ENCODE data around the gene PRKG1. TPM values are rescaled to one million over a fixed set of nuclear protein-coding genes. Genes with fewer than 3 reads are reported as not detected.
"Not testable (repeated sequence)": the region's sequence is repeated elsewhere in the genome, so short reads cannot be mapped to it uniquely, and the experiment has no call there.

PRKG1 gene
- total RNA-seq, 2 experiments from 2014 or later, result not detected

DNA sequence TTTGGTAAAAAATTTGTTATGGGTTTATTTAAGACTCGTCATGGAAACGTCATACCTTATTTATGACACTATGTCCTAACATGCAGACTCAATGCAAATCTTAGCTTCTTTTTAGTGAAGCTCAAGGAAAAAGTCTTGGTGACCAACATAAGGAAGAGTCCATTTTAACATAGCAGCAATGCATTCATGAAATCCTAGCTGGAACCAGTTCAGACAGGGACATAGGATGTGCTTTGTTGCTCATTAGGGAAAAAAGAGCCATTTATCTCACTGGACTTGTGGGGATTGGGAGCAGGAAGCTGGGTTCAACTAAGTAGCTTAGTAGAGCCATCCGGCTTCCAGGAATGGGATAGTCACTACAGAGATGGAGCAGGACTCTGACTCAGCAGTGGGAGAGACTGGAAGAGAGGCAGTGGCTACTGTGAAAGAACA, 1139.0 kb downstream of the PRKG1 start:
- Mint-ChIP-seq H3K36me3 (no peaks in the 10 kb centered on the region), H3K27me3 (no peaks in the 10 kb centered on the region), H3K27ac (no peak overlapping the region), H3K4me3 (no peak overlapping the region), H3K9me3 (no peaks in the 10 kb centered on the region), H3K4me1 (ENCODE audit: low read depth) (no peaks in the 10 kb centered on the region)
- ChIA-PET POLR2A (no interaction called here), CTCF (interaction anchor here (0.8 kb wide), 1 partner anchor 1211 kb away, joined by 3 read pairs; no protein-coding TSS in a partner anchor)
- intact Hi-C loops (cut with micrococcal nuclease), result no loop called here
- DNase-seq, result no peak

DNA sequence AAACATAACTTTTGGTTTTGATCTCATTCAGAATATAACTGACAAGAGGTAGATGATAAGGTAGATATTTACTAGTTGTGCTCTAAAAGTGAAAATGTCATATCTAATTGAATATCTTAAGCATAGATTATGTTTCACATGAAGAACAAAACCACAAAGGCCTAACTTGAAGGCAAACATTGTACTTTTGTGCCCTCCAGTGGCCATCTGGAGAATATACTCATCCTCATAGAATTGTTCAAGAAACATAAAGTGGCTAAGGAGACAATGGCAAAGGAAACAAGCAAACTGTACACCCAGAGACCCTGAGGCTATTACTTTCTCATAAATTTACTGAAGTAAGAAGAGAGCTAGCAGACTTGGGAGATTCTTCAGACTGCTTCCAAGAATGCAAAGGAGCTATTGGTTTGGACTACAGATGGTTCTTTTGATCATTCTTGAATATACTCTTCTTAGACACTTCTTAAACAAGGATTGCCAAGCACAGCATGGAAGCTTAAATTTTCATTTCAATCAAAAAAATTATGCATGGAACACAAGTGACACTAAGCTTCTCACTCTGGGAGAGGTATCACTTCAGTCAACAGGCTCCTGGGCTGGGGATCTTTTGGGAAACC, 1141.6 kb downstream of the PRKG1 start:
- no peak overlapping the region for H3K27ac Mint-ChIP-seq
- intact Hi-C loops (cut with micrococcal nuclease), result loop anchor here (1.0 to 5.0 kb wide), 3 partner anchors 254 to 1215 kb away; no protein-coding TSS in a partner anchor
- POLR2A ChIA-PET, result no interaction called here
- H3K4me1 Mint-ChIP-seq (ENCODE audit: low read depth), result no peaks in the 10 kb centered on the region
- CTCF ChIA-PET, result interaction anchor here (0.6 to 3.0 kb wide), 9 partner anchors 8 to 1226 kb away, joined by 3 to 12 read pairs (median 3); no protein-coding TSS in a partner anchor
- no peak overlapping the region for H3K4me3 Mint-ChIP-seq
- no peaks in the 10 kb centered on the region for H3K36me3 Mint-ChIP-seq
- no peaks in the 10 kb centered on the region for H3K9me3 Mint-ChIP-seq
- no peaks in the 10 kb centered on the region for H3K27me3 Mint-ChIP-seq
- DNase-seq, result peak; percentile 31

- no peak for DNase-seq
- intact Hi-C loops (cut with micrococcal nuclease), result loop anchor here (5.0 kb wide), 1 partner anchor 255 kb away; no protein-coding TSS in a partner anchor
- H3K27ac Mint-ChIP-seq, result no peak overlapping the region
- H3K9me3 Mint-ChIP-seq, result no peaks in the 10 kb centered on the region
- no peaks in the 10 kb centered on the region for H3K36me3 Mint-ChIP-seq
- H3K27me3 Mint-ChIP-seq, result no peaks in the 10 kb centered on the region
- ChIA-PET CTCF (interaction anchor here (0.9 to 3.0 kb wide), 7 partner anchors 9 to 1227 kb away, joined by 3 to 12 read pairs (median 3); no protein-coding TSS in a partner anchor), POLR2A (no interaction called here)
- no peak overlapping the region for H3K4me3 Mint-ChIP-seq
- no peaks in the 10 kb centered on the region for H3K4me1 Mint-ChIP-seq (ENCODE audit: low read depth)
These were observed 1142.6 kb downstream of the PRKG1 start for GRCh38 chr10:52216852-52217251.

DNA sequence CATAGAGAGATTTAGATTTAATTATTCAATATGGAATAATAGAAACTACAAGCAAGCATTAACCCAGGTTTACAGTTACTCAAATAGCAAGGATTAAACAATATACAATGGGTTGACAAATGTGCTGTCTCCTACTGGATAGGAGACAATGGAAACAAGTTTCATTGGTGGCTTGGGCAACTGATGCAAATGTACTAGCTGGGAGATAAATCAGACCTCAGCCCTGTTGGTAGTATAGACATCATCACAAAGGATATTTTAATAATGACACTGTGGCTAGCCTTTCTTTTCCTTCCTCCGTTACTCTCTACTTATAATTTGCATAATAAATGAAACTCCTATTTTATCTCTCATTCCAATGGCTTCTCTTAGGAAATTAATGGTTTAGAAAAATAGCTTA, 1143.2 kb downstream of the PRKG1 start:
- no peaks in the 10 kb centered on the region for H3K4me1 Mint-ChIP-seq (ENCODE audit: low read depth)
- no peak overlapping the region for H3K27ac Mint-ChIP-seq
- no peak for DNase-seq
- H3K27me3 Mint-ChIP-seq, result no peaks in the 10 kb centered on the region
- H3K9me3 Mint-ChIP-seq, result no peaks in the 10 kb centered on the region
- POLR2A ChIA-PET, result no interaction called here
- no peaks in the 10 kb centered on the region for H3K36me3 Mint-ChIP-seq
- H3K4me3 Mint-ChIP-seq, result no peak overlapping the region
- intact Hi-C loops (cut with micrococcal nuclease), result loop anchor here (5.0 kb wide), 1 partner anchor 255 kb away; no protein-coding TSS in a partner anchor
- CTCF ChIA-PET, result interaction anchor here (2.0 kb wide), 1 partner anchor 10 kb away, joined by 7 read pairs; no protein-coding TSS in a partner anchor

- Mint-ChIP-seq H3K27ac (no peak overlapping the region), H3K36me3 (no peaks in the 10 kb centered on the region), H3K4me1 (ENCODE audit: low read depth) (no peaks in the 10 kb centered on the region), H3K9me3 (no peaks in the 10 kb centered on the region), H3K27me3 (no peaks in the 10 kb centered on the region), H3K4me3 (no peak overlapping the region)
- DNase-seq, result no peak
- ChIA-PET CTCF (interaction anchor here (1.0 kb wide), 1 partner anchor 832 kb away, joined by 3 read pairs; no protein-coding TSS in a partner anchor), POLR2A (no interaction called here)
- intact Hi-C loops (cut with micrococcal nuclease), result no loop called here
These were observed 1146.7 kb downstream of the PRKG1 start for GRCh38 chr10:52220947-52221346.

GRCh38 chr10:52221923-52222322, 1147.6 kb downstream of the PRKG1 start:
- Mint-ChIP-seq H3K4me1 (ENCODE audit: low read depth) (no peaks in the 10 kb centered on the region), H3K27me3 (no peaks in the 10 kb centered on the region), H3K4me3 (no peak overlapping the region), H3K36me3 (no peaks in the 10 kb centered on the region), H3K27ac (no peak overlapping the region), H3K9me3 (no peaks in the 10 kb centered on the region)
- intact Hi-C loops (cut with micrococcal nuclease), result no loop called here
- CTCF ChIA-PET, result interaction anchor here (1.0 kb wide), 1 partner anchor 833 kb away, joined by 3 read pairs; no protein-coding TSS in a partner anchor
- POLR2A ChIA-PET, result no interaction called here
- no peak for DNase-seq

DNA sequence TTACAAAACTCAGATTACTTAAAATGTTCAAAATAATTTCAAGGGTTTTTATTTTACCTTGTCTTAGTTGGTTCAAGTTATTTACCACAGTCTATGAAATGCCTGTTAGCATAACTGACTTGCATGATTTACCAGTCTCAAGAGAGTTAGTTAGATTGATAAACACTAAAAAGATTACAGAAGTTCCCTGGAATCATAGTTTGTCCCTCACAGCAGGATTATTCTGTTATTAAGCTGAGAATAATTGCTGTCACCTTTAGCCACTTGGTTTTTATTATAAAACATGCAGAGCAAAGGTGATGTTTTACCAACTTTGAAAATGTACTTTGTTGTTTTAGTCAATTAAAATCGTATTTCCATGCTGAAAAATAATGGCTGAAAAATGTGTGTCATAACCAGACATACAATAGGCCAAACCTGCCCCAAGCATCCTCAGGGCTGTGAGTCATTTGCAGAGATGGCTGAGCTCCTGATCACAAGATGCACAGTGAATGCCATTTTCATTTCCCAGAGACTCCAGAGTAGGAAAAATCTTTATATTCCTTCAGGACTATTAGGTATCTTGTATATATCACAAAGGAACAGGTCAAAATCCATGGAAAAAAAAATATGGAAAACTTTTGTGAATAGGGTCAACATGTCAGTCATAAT, 1152.0 kb downstream of the PRKG1 start:
- peaks cover 2% of the 10 kb centered on the region for H3K27me3 Mint-ChIP-seq
- ChIA-PET CTCF (no interaction called here), POLR2A (no interaction called here)
- H3K27ac Mint-ChIP-seq, result no peak overlapping the region
- no peaks in the 10 kb centered on the region for H3K4me1 Mint-ChIP-seq (ENCODE audit: low read depth)
- intact Hi-C loops (cut with micrococcal nuclease), result no loop called here
- no peak for DNase-seq
- H3K4me3 Mint-ChIP-seq, result no peak overlapping the region
- H3K9me3 Mint-ChIP-seq, result no peaks in the 10 kb centered on the region
- no peaks in the 10 kb centered on the region for H3K36me3 Mint-ChIP-seq

- H3K27me3 Mint-ChIP-seq, result peaks cover 10% of the 10 kb centered on the region
- peaks cover 2% of the 10 kb centered on the region for H3K4me1 Mint-ChIP-seq (ENCODE audit: low read depth)
- H3K36me3 Mint-ChIP-seq, result no peaks in the 10 kb centered on the region
- intact Hi-C loops (cut with micrococcal nuclease), result no loop called here
- no peaks in the 10 kb centered on the region for H3K9me3 Mint-ChIP-seq
- ChIA-PET POLR2A (no interaction called here), CTCF (no interaction called here)
- H3K4me3 Mint-ChIP-seq, result no peak overlapping the region
- DNase-seq, result no peak
- no peak overlapping the region for H3K27ac Mint-ChIP-seq
These were observed 1154.3 kb downstream of the PRKG1 start for GRCh38 chr10:52228556-52228955.

DNA sequence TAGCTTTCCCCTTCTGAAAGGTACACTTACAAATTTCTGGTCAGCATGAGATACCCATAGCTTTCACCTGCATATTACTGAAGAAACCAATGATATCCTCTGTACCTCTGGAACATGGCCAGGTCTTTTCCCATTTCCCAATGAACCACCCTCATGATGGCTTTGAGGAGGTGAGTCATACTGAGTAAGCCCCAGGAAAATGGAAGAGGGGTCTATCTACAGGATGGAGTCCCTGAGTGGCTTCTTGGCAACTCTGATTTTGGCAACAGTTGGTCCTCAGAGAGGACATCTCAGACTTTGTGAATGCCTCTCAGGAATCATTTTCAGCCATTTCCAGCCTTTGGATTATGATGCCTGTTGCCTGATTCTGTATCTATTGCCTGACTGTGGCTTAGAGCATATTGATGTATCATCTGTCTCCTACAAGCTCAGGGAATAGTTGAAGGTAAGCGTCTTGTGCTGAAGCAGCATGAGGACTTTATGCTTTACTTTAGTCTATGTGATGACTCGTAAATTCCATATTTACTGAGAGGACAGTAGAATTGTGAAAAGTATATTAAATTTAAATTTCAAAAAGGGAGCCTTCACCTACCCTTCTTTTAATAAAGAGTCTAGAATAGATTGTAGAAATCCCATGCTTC, 1155.1 kb downstream of the PRKG1 start:
- H3K27me3 Mint-ChIP-seq, result peaks cover 10% of the 10 kb centered on the region
- H3K4me1 Mint-ChIP-seq (ENCODE audit: low read depth), result peaks cover 2% of the 10 kb centered on the region
- H3K36me3 Mint-ChIP-seq, result no peaks in the 10 kb centered on the region
- ChIA-PET CTCF (no interaction called here), POLR2A (no interaction called here)
- no peak for DNase-seq
- no peak overlapping the region for H3K4me3 Mint-ChIP-seq
- H3K9me3 Mint-ChIP-seq, result no peaks in the 10 kb centered on the region
- no peak overlapping the region for H3K27ac Mint-ChIP-seq
- intact Hi-C loops (cut with micrococcal nuclease), result no loop called here

- ChIA-PET POLR2A (no interaction called here), CTCF (no interaction called here)
- no peaks in the 10 kb centered on the region for H3K9me3 Mint-ChIP-seq
- intact Hi-C loops (cut with micrococcal nuclease), result no loop called here
- H3K27ac Mint-ChIP-seq, result no peak overlapping the region
- H3K27me3 Mint-ChIP-seq, result peaks cover 9% of the 10 kb centered on the region
- no peaks in the 10 kb centered on the region for H3K36me3 Mint-ChIP-seq
- no peak overlapping the region for H3K4me3 Mint-ChIP-seq
- peaks cover 2% of the 10 kb centered on the region for H3K4me1 Mint-ChIP-seq (ENCODE audit: low read depth)
- DNase-seq, result no peak
These were observed 1158.5 kb downstream of the PRKG1 start for GRCh38 chr10:52232561-52233350.

- intact Hi-C loops (cut with micrococcal nuclease); H3K4me1 Mint-ChIP-seq (ENCODE audit: low read depth); POLR2A ChIA-PET; H3K4me3 Mint-ChIP-seq; DNase-seq; H3K9me3 Mint-ChIP-seq; H3K27ac Mint-ChIP-seq; CTCF ChIA-PET; H3K27me3 Mint-ChIP-seq; H3K36me3 Mint-ChIP-seq: not testable (repeated sequence)
These were observed 1159.2 kb downstream of the PRKG1 start for GRCh38 chr10:52233351-52233991.

DNA sequence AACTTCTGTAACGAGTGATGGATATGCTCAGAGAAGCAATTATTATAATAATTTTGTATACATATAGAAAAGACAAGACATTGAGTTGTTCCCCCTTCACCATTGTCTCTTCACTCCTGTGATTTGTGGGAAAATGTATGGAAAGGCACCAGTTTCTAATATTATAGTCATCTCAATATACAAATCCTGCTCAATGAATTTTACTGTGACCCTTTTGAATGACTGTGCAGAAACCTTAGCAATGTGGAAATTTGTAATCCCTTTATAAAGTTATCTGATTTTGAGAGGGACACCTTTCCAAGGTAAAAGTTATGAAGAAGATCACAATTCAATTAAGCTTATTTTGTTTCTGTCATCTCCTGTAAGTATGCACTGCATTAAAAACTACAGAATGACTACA, 1165.5 kb downstream of the PRKG1 start:
- Mint-ChIP-seq H3K9me3 (no peaks in the 10 kb centered on the region), H3K4me1 (ENCODE audit: low read depth) (no peaks in the 10 kb centered on the region), H3K27ac (no peak overlapping the region), H3K36me3 (no peaks in the 10 kb centered on the region), H3K27me3 (no peaks in the 10 kb centered on the region), H3K4me3 (no peak overlapping the region)
- POLR2A ChIA-PET, result no interaction called here
- intact Hi-C loops (cut with micrococcal nuclease), result no loop called here
- CTCF ChIA-PET, result no interaction called here
- DNase-seq, result no peak
